MM.1S (cell line): Measurements from ENCODE around the gene FOXN3.

ENCODE experiments used
- DNase-seq: peaks from one replicate; pipeline ENCODE4 v3.0.0-alpha.2; 2015
- H2AFZ ChIP-seq: fragments of 300-600 bp; sonication (generic); 2 replicates; pipeline ENCODE4 v1.6.0; 2016; ENCODE audit warnings: antibody characterized with exemption, low read length
- H3F3A ChIP-seq: fragments of 300-600 bp; sonication (generic); 2 replicates; pipeline ENCODE4 v1.6.1; 2016; ENCODE audit warnings: mild to moderate bottlenecking, antibody characterized with exemption, low read length, moderate library complexity, mixed read lengths; ENCODE audit not compliant: insufficient read depth
- H3K27ac ChIP-seq: fragments of 300-600 bp; sonication (generic); 2 replicates; pipeline ENCODE4 v1.5.1; 2016; ENCODE audit warnings: mild to moderate bottlenecking, low read length
- H3K27me3 ChIP-seq: fragments of 300-600 bp; sonication (generic); replicated peaks from 2 replicates; pipeline ENCODE4 v1.6.0; 2016; ENCODE audit warnings: low read length; ENCODE audit not compliant: insufficient read depth
- H3K36me3 ChIP-seq: fragments of 300-600 bp; sonication (generic); replicated peaks from 2 replicates; pipeline ENCODE4 v1.6.1; 2016; ENCODE audit warnings: mild to moderate bottlenecking, low read length, mixed read lengths; ENCODE audit not compliant: insufficient read depth
- H3K4me1 ChIP-seq: fragments of 300-600 bp; sonication (generic); 2 replicates; pipeline ENCODE4 v1.6.1; 2016; ENCODE audit warnings: low read length, mixed read lengths
- H3K4me2 ChIP-seq: fragments of 300-600 bp; sonication (generic); 2 replicates; pipeline ENCODE4 v1.6.0; 2016; ENCODE audit warnings: low read depth, low read length
- H3K4me3 ChIP-seq: fragments of 300-600 bp; sonication (generic); 2 replicates; pipeline ENCODE4 v1.5.1; 2016; ENCODE audit warnings: low read length, mixed read lengths
- H3K79me2 ChIP-seq: fragments of 300-600 bp; sonication (generic); 2 replicates; pipeline ENCODE4 v1.6.1; 2016; ENCODE audit warnings: mixed run types, low read length, mixed read lengths
- H3K9ac ChIP-seq: fragments of 300-600 bp; sonication (generic); 2 replicates; pipeline ENCODE4 v1.6.1; 2016; ENCODE audit warnings: low read length, mixed read lengths
- H3K9me2 ChIP-seq: fragments of 300-600 bp; sonication (generic); replicated peaks from 2 replicates; pipeline ENCODE4 v1.6.1; 2016; ENCODE audit warnings: mild to moderate bottlenecking, low read length, mixed read lengths; ENCODE audit not compliant: insufficient read depth
- H3K9me3 ChIP-seq: fragments of 300-600 bp; sonication (generic); replicated peaks from 2 replicates; pipeline ENCODE4 v1.6.1; 2016; ENCODE audit warnings: mild to moderate bottlenecking, low read length, mixed read lengths; ENCODE audit not compliant: insufficient read depth
- H4K20me1 ChIP-seq: fragments of 300-600 bp; sonication (generic); 2 replicates; pipeline ENCODE4 v1.6.1; 2016; ENCODE audit warnings: mild to moderate bottlenecking, low read length, moderate library complexity, mixed read lengths; ENCODE audit not compliant: insufficient read depth
- CTCF ChIP-seq: fragments of 300-600 bp; sonication (generic); IDR thresholded peaks from 2 replicates; pipeline ENCODE4 v1.5.1; 2016; ENCODE audit warnings: antibody characterized with exemption, low read length, mixed read lengths
- EZH2 ChIP-seq: fragments of 300-600 bp; sonication (generic); optimal IDR thresholded peaks from 2 replicates; pipeline ENCODE3; 2017; ENCODE audit warnings: low read depth, mild to moderate bottlenecking, antibody characterized with exemption, low read length, mixed read lengths
- EZH2phosphoT487 ChIP-seq: fragments of 300-600 bp; sonication (generic); IDR thresholded peaks from 2 replicates; pipeline ENCODE4 v1.6.1; 2018; ENCODE audit warnings: antibody characterized with exemption, low read length

The FOXN3 gene

DNA sequence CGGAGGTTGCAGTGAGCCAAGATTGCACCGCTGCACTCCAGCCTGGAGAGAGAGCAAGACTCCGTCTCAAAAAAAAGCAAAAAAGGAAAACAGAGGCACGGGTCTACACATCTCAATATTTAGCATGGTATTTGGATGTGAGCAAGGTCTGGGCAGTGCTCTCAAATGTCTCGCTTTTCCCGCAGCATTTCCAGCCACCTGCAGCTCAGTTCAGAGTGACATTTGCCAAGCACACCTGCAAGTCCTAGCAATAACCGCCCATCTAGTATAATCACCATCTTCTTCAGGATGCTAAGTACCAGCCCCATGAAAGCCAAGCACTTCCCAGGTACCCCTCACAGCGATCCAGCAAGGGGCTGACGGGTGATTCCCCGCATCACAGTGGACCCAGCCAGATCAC is 69.1 kb downstream of the FOXN3 start:
- H3K27me3 ChIP-seq: no peaks in the 10 kb centered on the region
- no peaks in the 10 kb centered on the region for H3K4me1 ChIP-seq
- no peak overlapping the region for H3K27ac ChIP-seq
- H3K4me3 ChIP-seq: no peak overlapping the region
- H2AFZ ChIP-seq: no peak overlapping the region
- no peak for TF ChIP-seq CTCF
- TF ChIP-seq EZH2phosphoT487: no peak
- TF ChIP-seq EZH2: no peak
- DNase-seq: no peak
- no peaks in the 10 kb centered on the region for H3F3A ChIP-seq
- no peak overlapping the region for H3K4me2 ChIP-seq
- H3K79me2 ChIP-seq: peaks cover 25% of the 10 kb centered on the region
- no peaks in the 10 kb centered on the region for H4K20me1 ChIP-seq
- no peaks in the 10 kb centered on the region for H3K36me3 ChIP-seq
- no peaks in the 10 kb centered on the region for H3K9me3 ChIP-seq
- no peak overlapping the region for H3K9ac ChIP-seq
- no peaks in the 10 kb centered on the region for H3K9me2 ChIP-seq

DNA sequence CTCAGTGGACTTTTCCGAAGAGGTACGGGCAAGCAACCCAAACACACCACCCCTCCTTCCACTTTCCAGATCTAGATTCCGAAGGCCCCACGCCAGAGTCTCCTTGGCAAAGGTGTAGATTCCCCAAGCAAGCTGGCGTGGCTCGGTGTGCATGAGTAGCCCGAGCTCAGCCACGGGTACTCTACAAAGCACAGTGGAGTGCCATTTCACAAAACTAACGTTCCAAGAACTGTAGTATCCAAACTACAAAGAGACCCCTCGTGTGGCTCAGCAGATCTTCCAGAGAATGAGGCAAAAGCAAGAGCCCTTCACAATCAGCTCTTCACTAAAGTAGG is 72.1 kb downstream of the FOXN3 start:
- Histone ChIP-seq H3K4me1 (no peaks in the 10 kb centered on the region), H3K36me3 (no peaks in the 10 kb centered on the region), H3K79me2 (peaks cover 9% of the 10 kb centered on the region)

DNA sequence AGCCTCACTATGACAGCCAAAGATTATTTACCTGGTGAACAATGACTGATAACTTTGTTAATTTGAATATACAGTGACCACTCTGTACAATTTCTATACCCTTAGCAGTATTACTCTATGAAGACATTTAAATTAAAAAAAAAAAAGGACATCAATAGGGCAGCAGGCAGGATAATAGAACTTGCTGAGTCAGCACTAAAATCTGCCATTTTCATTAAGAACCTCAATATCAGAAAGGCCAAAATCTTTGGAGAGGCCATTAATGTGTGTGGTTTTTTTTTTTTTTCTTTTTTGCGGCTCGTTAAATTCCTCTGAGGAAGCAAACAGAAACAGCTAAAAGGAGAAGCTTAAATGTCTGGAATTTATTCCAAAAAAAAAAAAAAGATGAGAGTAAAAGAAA is 73.7 kb downstream of the FOXN3 start:
- peaks cover 9% of the 10 kb centered on the region for H3K79me2 ChIP-seq
- H3K27ac ChIP-seq: no peak overlapping the region

More for the DNA sequence above, 72.1 kb downstream of the FOXN3 start:
- Histone ChIP-seq H3F3A (no peaks in the 10 kb centered on the region), H4K20me1 (no peaks in the 10 kb centered on the region), H3K9me2 (no peaks in the 10 kb centered on the region), H3K9ac (no peak overlapping the region), H3K27ac (no peak overlapping the region), H3K4me3 (no peak overlapping the region), H2AFZ (no peak overlapping the region), H3K27me3 (no peaks in the 10 kb centered on the region), H3K9me3 (no peaks in the 10 kb centered on the region), H3K4me2 (no peak overlapping the region)
- no peak for TF ChIP-seq EZH2
- DNase-seq: no peak

GRCh38 chr14:89342049-89342448 is 75.0 kb downstream of the FOXN3 start:
- H3F3A ChIP-seq: no peaks in the 10 kb centered on the region
- H3K9me2 ChIP-seq: no peaks in the 10 kb centered on the region
- H3K27ac ChIP-seq: no peak overlapping the region
- H2AFZ ChIP-seq: no peak overlapping the region
- no peaks in the 10 kb centered on the region for H3K27me3 ChIP-seq
- H3K4me2 ChIP-seq: no peak overlapping the region
- H3K79me2 ChIP-seq: peaks cover 5% of the 10 kb centered on the region
- H3K4me1 ChIP-seq: no peaks in the 10 kb centered on the region
- no peak overlapping the region for H3K4me3 ChIP-seq
- no peak for DNase-seq
- no peaks in the 10 kb centered on the region for H3K9me3 ChIP-seq
- no peaks in the 10 kb centered on the region for H4K20me1 ChIP-seq
- no peaks in the 10 kb centered on the region for H3K36me3 ChIP-seq
- no peak overlapping the region for H3K9ac ChIP-seq
- TF ChIP-seq EZH2phosphoT487 (no peak), EZH2 (no peak), CTCF (no peak)

More for the DNA sequence above, 73.7 kb downstream of the FOXN3 start:
- no peaks in the 10 kb centered on the region for H3K27me3 ChIP-seq
- H2AFZ ChIP-seq: no peak overlapping the region
- no peaks in the 10 kb centered on the region for H3K36me3 ChIP-seq
- H3K4me1 ChIP-seq: no peaks in the 10 kb centered on the region
- no peaks in the 10 kb centered on the region for H3K9me3 ChIP-seq
- TF ChIP-seq EZH2 (no peak), EZH2phosphoT487 (no peak)
- no peak overlapping the region for H3K4me2 ChIP-seq
- H3F3A ChIP-seq: no peaks in the 10 kb centered on the region
- no peak overlapping the region for H3K4me3 ChIP-seq
- no peak for DNase-seq
- no peaks in the 10 kb centered on the region for H4K20me1 ChIP-seq
- H3K9me2 ChIP-seq: no peaks in the 10 kb centered on the region
- no peak overlapping the region for H3K9ac ChIP-seq
